GM18502 (cell line): ENCODE data around the gene ABCB1.
A peak's percentile ranks its signal among the peaks of the same experiment; 100 is the strongest.

Experiments used
- ATAC-seq: cut with Tn5 transposase; IDR thresholded peaks from one replicate; pipeline ENCODE4 v1.9.1; 2021; ENCODE audit warnings: mild to moderate bottlenecking; ENCODE audit not compliant: unreplicated experiment, poor library complexity

ABCB1 gene

GRCh38 chr7:87600130-87601124, at the start of gene ABCB1:
ABCB1 (minus strand) TSS chr7:87600884; CDS start chr7:87600184, 700 bp downstream.
- ATAC-seq, result peak; percentile 66

DNA sequence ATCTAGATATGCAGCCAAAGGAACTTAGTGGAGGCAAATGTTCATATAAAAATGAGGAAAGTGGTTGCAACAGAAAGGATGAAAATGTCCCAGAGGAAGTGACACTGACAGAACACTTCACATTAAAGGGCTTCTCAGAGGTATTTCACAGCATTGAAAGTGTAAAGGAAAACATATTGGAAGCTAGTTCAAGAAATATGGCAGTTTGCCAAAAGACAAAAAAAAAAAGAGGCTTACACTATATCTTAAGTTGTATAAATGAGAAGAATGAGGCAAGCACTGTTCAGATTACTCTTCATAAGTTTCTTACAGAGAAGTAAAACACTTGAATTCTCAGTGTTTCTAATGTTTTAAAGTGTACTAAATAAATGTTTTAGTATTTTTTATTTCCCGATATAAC, 47.6 kb upstream of the ABCB1 start:
- ATAC-seq, result no peak

GRCh38 chr7:87645446-87645845, 44.8 kb upstream of the ABCB1 start:
- ATAC-seq, result no peak

DNA sequence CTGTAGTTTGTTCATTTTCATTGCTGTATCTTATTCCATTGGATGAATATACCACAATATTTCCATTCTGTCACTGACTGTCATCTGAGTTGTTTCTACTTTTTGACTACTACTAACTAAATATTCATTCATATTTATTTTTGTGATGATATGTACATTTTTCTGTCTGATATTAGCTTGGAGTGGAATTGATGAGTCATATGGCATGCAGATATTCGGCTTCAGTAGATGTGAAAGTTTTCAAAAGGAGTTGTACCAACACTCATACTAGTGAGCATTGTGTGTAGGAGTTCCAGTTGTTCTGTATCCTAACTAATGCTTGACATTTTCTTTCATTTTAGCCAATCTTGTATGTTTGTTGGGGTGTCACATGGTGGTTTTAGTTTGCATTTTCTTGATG, 35.2 kb upstream of the ABCB1 start:
- ATAC-seq, result no peak

GRCh38 chr7:87628780-87629569, 28.3 kb upstream of the ABCB1 start:
- no peak for ATAC-seq

GRCh38 chr7:87627634-87627994, 26.9 kb upstream of the ABCB1 start:
- peak; percentile 29 for ATAC-seq

GRCh38 chr7:87625101-87625500, 24.4 kb upstream of the ABCB1 start:
- no peak for ATAC-seq

GRCh38 chr7:87624628-87625027, 23.9 kb upstream of the ABCB1 start:
- ATAC-seq, result no peak

DNA sequence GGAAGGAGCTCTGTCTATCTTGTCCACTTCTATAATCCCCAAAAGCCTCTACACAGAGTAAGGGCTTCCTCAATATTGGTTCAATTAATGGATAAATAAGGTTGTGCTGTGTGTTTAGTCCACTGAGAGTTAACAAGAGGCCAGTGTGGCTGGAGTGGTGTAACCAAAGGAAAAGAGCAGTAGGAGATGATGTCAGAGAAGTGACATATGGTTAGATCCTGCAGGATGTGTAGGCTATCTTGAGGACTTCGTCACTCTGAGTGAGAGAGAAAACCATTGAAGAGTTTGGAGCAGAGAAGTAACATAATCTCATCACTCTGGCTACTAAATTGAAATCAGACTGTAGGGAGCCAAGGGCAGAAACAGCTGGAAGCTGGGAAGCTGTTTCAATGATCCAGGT, 14.5 kb upstream of the ABCB1 start:
- no peak for ATAC-seq

- ATAC-seq, result no peak
Measured at GRCh38 chr7:87609916-87610315, 9.2 kb upstream of the ABCB1 start.

- no peak for ATAC-seq
Measured at GRCh38 chr7:87608431-87608830, 7.7 kb upstream of the ABCB1 start.

GRCh38 chr7:87604264-87604663, 3.6 kb upstream of the ABCB1 start:
- no peak for ATAC-seq

DNA sequence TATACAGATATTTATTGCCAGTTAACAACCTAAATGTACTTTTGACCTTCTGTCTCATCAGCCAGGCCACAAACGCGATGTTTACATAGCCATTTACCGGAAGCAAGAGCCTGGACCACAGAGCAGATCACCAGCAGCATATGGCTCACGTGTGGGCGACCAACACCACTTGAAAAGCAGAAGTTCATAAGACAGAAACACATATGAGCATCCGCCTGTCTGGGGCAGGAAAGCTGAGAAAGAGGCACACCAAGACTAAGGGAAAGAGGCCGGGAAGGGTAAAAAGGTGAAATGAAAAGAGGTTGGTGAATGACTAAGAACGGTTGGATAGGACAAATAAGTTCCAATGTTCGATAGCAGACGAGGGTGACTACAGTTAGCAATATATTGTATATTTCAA, 1.3 kb downstream of the ABCB1 start:
- peak; percentile 95 for ATAC-seq

DNA sequence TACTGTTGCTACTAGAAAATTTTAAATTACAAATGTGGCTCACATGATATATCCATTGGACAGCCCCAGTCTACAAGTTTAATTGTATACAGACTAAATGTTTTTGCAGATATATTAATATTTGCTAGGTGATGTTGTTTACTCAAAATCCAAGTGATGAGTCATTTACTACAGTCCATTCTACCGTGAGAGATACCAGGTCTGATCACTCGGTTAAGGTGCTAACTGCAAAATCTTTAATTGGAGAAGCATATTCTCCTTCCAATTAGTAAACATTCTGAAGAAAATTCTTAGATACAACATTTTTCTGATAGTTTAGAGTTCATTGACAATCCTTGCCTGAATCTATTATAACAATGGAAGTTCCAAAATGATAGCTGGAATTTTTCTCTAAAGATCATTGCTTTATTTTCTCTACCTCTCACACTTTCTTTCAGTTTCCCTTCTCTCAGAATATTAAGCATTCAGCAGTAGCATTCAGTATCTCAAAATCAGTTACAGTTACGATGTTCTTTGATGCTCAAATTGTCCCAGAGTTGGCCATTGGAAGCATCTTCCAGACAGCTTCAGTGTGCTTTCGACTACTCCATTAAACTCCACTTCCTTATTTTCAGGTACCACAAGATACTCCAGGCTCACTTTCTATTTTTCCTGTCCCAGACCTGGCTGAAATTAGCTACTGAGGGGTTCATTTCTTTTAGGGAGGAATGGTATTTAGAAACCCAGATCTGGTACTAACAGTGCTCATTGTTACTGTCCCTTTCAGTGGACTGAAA, 2.3 kb downstream of the ABCB1 start:
- ATAC-seq, result no peak

DNA sequence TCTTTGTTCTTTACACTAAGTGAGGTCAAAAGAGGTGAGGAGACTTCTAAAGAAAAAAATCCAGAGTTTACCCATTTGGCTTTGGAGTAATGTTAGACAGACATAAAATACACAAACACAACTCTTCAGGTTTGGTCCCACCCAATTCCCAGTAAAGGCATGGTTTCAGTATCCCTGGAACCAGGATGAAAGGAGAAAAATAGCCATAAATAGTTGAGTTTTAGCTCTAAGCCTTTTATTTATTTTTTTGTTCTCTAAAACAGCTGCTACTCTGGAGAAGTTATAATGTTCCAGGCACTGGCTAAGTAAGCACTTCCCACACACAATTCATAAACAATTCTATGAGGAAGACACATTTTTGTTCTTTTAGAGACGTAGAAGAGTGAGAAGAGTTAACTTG, 4.0 kb downstream of the ABCB1 start:
- ATAC-seq, result no peak

GRCh38 chr7:87596136-87596535, 4.5 kb downstream of the ABCB1 start:
- ATAC-seq, result no peak

DNA sequence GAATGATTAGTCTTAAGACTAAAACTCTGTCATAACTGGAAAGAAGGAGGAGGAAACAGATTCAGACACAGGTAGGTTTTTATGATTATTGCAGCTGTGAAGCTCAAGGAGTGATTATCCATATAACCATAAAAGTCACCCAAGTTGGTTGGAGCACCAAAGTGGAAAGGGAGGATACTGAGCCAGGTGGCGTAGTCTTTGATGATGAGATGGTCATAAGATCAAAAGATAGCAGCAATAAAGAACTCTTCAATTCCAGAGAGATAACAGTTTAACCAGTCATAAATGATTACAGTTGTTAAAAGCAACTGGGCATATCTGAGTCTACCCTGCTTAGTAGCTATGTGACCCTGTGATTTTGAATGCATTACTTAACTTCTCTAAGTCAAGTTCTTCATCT, 8.4 kb downstream of the ABCB1 start:
- no peak for ATAC-seq

- no peak for ATAC-seq
Measured at GRCh38 chr7:87591211-87591610, 9.5 kb downstream of the ABCB1 start.

DNA sequence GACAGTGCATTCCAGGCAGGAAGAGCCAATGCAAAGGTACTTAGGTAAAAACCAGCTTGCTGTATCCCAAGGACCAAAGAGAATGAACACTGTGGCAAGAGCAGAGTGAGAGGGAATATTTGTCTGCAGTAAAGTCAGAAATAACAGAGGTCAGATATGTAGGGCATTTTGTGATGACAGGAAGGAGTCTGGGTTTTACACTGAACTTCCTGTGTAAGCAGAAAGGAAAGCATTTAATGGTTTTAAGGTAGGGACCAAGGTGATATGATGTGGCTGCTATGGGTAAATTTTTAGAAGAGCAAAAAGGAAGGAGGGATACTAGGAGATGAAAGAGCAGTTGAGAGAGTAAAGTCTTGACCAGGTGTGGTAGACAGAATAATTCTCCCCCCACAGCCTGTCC, 10.1 kb downstream of the ABCB1 start:
- ATAC-seq, result no peak

DNA sequence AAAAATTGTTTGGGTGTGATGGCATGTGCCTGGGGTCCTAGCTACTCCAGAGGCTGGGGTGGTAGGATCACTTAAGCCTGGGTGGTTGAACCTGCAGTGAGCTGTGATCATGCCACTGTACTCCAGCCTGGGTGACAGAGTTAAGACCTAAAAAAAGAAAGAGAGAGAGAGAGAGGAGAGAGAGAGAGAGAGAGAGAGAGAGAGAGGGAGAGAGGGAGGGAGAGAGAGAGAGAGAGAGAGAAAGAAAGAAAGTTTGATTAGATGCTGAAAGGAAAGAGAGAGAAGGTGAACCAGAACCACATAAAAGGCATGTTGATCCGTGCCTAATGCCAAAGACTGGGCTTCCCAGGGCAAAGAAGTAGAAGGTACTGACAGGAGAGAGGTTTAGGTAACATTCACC, 11.1 kb downstream of the ABCB1 start:
- ATAC-seq, result no peak

- no peak for ATAC-seq
Measured at GRCh38 chr7:87581723-87582122, 19.0 kb downstream of the ABCB1 start.
